Right lobe of liver (tissue), 4 donors: ENCODE results near the gene ARAF.

Experiments used
- POLR2A ChIP-seq: fragments of 450-650 bp; IDR thresholded peaks from one replicate; pipeline ENCODE4 v1.6.1; 2017; ENCODE audit warnings: antibody characterized with exemption, mild to moderate bottlenecking
- TF ChIP-seq, protein P1 (sequence below), 4 donors: fragments of 200-600 bp in 3 of 4; fragments of 450-650 bp in 1 of 4; IDR thresholded peaks; one replicate each; pipeline versions ENCODE4 v1.5.1 to v1.8.0; 2016 to 2022; ENCODE audit warnings: antibody characterized with exemption in 4 of 4, mild to moderate bottlenecking in 2 of 4
- donor health status: DM: no; HTN: no; CAD: no.
- donor health status: DM: no; HTN: no; CAD: no.
- donor health status: DM: no; HTN: yes; CAD: no.

GRCh38 chrX:47573341-47574075, 12.5 kb downstream of the ARAF start:
- TF ChIP-seq, protein P1, sequence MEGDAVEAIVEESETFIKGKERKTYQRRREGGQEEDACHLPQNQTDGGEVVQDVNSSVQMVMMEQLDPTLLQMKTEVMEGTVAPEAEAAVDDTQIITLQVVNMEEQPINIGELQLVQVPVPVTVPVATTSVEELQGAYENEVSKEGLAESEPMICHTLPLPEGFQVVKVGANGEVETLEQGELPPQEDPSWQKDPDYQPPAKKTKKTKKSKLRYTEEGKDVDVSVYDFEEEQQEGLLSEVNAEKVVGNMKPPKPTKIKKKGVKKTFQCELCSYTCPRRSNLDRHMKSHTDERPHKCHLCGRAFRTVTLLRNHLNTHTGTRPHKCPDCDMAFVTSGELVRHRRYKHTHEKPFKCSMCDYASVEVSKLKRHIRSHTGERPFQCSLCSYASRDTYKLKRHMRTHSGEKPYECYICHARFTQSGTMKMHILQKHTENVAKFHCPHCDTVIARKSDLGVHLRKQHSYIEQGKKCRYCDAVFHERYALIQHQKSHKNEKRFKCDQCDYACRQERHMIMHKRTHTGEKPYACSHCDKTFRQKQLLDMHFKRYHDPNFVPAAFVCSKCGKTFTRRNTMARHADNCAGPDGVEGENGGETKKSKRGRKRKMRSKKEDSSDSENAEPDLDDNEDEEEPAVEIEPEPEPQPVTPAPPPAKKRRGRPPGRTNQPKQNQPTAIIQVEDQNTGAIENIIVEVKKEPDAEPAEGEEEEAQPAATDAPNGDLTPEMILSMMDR (IDR thresholded peaks at IDR 0.05) = no peak
- TF ChIP-seq POLR2A = no peak
